ENCODE data around the gene KCTD5.

Gene KCTD5

DNA sequence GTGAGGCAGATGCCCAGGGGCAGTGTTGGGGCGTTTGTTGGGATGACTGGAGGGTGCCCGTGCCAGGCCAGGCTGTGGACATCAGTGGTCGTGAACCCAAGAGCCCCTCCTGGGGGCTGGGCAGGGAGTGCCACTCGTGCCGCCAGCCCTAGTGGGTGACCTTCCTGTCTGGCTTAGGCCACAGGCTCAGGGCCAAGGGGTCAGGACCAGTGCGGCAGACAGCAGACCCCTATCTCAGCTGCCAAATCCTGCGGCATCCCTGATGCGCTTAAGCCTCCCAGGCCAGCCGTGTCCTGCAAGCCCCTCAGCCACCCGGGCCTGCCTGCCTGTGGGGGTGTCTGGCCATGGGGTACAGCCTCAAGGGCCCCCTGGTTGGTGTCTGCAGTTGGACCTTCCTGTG lies 23.0 kb downstream of the KCTD5 start:
- H3K9ac ChIP-seq (ENCODE audit: low read depth, low read length, poor library complexity, severe bottlenecking) = no peak overlapping the region
- peaks cover 4% of the 10 kb centered on the region; the same call in 1 of the 2 replicates for H3K36me3 ChIP-seq (ENCODE audit: insufficient read depth, low read length)
- no peaks in the 10 kb centered on the region for H3K4me1 ChIP-seq (ENCODE audit: insufficient read depth, low read length, poor library complexity, severe bottlenecking)
- H3K9me2 ChIP-seq (replicated peaks; ENCODE audit: low read depth, low read length) = no peaks in the 10 kb centered on the region
- H3F3A ChIP-seq (ENCODE audit: low read depth) = no peaks in the 10 kb centered on the region
- H3K4me2 ChIP-seq (ENCODE audit: low read depth, low read length, poor library complexity, severe bottlenecking) = no peak overlapping the region
- no peaks in the 10 kb centered on the region for H4K20me1 ChIP-seq (ENCODE audit: insufficient read depth, low read length, poor library complexity, severe bottlenecking)
- H3K9me3 ChIP-seq (ENCODE audit: insufficient read depth, low read depth, low read length) = no peaks in the 10 kb centered on the region
- H2AFZ ChIP-seq (ENCODE audit: low read length) = no peak overlapping the region
- no peaks in the 10 kb centered on the region for H3K79me2 ChIP-seq (ENCODE audit: insufficient read depth, low read length)
- H3K4me3 ChIP-seq (ENCODE audit: low read length, poor library complexity, severe bottlenecking) = no peak overlapping the region
- H3K27me3 ChIP-seq (ENCODE audit: insufficient read depth, low read length, poor library complexity, severe bottlenecking) = no peaks in the 10 kb centered on the region
- TF ChIP-seq, protein P1, sequence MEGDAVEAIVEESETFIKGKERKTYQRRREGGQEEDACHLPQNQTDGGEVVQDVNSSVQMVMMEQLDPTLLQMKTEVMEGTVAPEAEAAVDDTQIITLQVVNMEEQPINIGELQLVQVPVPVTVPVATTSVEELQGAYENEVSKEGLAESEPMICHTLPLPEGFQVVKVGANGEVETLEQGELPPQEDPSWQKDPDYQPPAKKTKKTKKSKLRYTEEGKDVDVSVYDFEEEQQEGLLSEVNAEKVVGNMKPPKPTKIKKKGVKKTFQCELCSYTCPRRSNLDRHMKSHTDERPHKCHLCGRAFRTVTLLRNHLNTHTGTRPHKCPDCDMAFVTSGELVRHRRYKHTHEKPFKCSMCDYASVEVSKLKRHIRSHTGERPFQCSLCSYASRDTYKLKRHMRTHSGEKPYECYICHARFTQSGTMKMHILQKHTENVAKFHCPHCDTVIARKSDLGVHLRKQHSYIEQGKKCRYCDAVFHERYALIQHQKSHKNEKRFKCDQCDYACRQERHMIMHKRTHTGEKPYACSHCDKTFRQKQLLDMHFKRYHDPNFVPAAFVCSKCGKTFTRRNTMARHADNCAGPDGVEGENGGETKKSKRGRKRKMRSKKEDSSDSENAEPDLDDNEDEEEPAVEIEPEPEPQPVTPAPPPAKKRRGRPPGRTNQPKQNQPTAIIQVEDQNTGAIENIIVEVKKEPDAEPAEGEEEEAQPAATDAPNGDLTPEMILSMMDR (conservative IDR thresholded peaks at IDR 0.05; ENCODE audit: low read length) = no peak

DNA sequence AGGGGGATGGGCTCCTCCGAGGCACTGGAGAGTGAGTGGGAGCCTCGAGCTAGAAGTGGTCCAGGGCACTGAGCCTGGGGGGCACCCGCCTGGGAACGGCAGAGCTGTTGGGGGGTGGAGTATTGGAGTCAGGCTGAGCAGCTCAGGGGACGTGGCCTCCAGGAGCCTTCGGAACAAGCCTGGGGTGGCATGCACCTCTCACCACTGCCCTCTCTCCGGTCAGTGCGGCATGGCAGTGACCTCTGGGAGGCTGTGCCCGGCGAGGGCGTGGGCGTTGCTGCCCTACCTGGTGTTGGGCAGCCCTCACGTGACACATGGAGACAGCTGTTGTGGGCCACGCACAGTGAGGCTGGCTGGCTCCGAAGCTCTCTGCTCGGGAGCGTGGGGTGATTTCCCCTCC lies 23.8 kb downstream of the KCTD5 start:
- no peaks in the 10 kb centered on the region for H4K20me1 ChIP-seq (ENCODE audit: insufficient read depth, low read length, poor library complexity, severe bottlenecking)
- no peaks in the 10 kb centered on the region for H3F3A ChIP-seq (ENCODE audit: low read depth)
- H3K4me2 ChIP-seq (ENCODE audit: low read depth, low read length, poor library complexity, severe bottlenecking) = no peak overlapping the region
- H3K79me2 ChIP-seq (ENCODE audit: insufficient read depth, low read length) = no peaks in the 10 kb centered on the region
- no peak overlapping the region for H3K4me3 ChIP-seq (ENCODE audit: low read length, poor library complexity, severe bottlenecking)
- no peaks in the 10 kb centered on the region for H3K27me3 ChIP-seq (ENCODE audit: insufficient read depth, low read length, poor library complexity, severe bottlenecking)
- no peak overlapping the region for H2AFZ ChIP-seq (ENCODE audit: low read length)
- no peaks in the 10 kb centered on the region for H3K4me1 ChIP-seq (ENCODE audit: insufficient read depth, low read length, poor library complexity, severe bottlenecking)
- H3K9ac ChIP-seq (ENCODE audit: low read depth, low read length, poor library complexity, severe bottlenecking) = no peak overlapping the region
- no peak for TF ChIP-seq EZH2phosphoT487 (IDR thresholded peaks at IDR 0.05; ENCODE audit: borderline replicate concordance)
- TF ChIP-seq, protein P1 (conservative IDR thresholded peaks at IDR 0.05; ENCODE audit: low read length) = no peak
- H3K9me3 ChIP-seq (ENCODE audit: insufficient read depth, low read depth, low read length) = no peaks in the 10 kb centered on the region
- peaks cover 4% of the 10 kb centered on the region; the same call in 1 of the 2 replicates for H3K36me3 ChIP-seq (ENCODE audit: insufficient read depth, low read length)
- no peaks in the 10 kb centered on the region for H3K9me2 ChIP-seq (replicated peaks; ENCODE audit: low read depth, low read length)

DNA sequence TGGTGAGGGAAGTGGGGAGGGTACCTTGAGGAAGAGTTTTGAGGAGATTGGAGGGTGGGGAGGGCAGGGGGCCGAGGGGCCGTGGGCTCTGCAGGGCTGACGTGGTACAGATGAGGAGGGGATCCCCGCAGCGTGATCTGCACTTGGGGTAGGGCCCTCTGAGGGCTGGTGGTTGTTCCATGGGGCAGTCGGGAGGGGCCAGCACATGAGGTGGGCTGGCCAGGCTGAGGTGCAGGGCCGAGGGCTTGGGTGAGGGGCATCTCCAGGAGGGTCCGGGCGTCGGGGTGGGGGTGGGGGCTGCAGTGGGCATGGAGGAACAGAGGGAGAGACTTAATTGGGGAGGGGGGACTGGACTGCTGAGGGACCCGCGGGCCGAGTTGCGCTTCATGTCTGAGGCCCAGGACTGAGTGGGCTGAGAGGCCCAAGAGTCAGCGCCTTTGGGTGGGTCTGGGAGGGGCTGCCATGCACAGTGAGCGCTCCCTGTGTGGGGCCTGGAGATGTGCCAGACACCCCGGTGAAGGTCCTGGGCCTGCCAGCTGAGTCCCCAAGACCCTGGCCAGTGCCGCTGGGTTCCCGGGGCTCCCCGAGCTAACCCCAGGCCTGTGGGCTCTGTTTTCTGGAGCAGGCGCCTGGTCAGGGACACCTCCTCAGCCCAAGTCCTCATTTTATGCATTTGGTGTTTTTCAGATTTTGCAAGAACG lies 24.4 kb downstream of the KCTD5 start:
- Histone ChIP-seq H3K9ac (ENCODE audit: low read depth, low read length, poor library complexity, severe bottlenecking) (no peak overlapping the region), H4K20me1 (ENCODE audit: insufficient read depth, low read length, poor library complexity, severe bottlenecking) (no peaks in the 10 kb centered on the region), H3K36me3 (ENCODE audit: insufficient read depth, low read length) (peaks cover 4% of the 10 kb centered on the region; the same call in 1 of the 2 replicates), H3K27me3 (ENCODE audit: insufficient read depth, low read length, poor library complexity, severe bottlenecking) (no peaks in the 10 kb centered on the region), H3K79me2 (ENCODE audit: insufficient read depth, low read length) (no peaks in the 10 kb centered on the region), H3K9me2 (replicated peaks; ENCODE audit: low read depth, low read length) (no peaks in the 10 kb centered on the region), H3K4me2 (ENCODE audit: low read depth, low read length, poor library complexity, severe bottlenecking) (no peak overlapping the region), H2AFZ (ENCODE audit: low read length) (no peak overlapping the region), H3K9me3 (ENCODE audit: insufficient read depth, low read depth, low read length) (no peaks in the 10 kb centered on the region), H3K4me1 (ENCODE audit: insufficient read depth, low read length, poor library complexity, severe bottlenecking) (no peaks in the 10 kb centered on the region), H3K4me3 (ENCODE audit: low read length, poor library complexity, severe bottlenecking) (no peak overlapping the region), H3F3A (ENCODE audit: low read depth) (no peaks in the 10 kb centered on the region)
- TF ChIP-seq EZH2phosphoT487 (IDR thresholded peaks at IDR 0.05; ENCODE audit: borderline replicate concordance) = no peak

Data from Loucy (cell line).